Peyer's patch (tissue), 4 donors: Measurements from ENCODE around the gene RPL7A.

Experiments
- POLR2A ChIP-seq, 2 donors: fragments of 450-650 bp; IDR thresholded peaks; one replicate each; pipeline ENCODE4 v1.5.1; 2017; ENCODE audit warnings: antibody characterized with exemption in 2 of 2, mild to moderate bottlenecking in 2 of 2, moderate library complexity in 2 of 2
- TF ChIP-seq, protein P1 (sequence below), 6 experiments: fragments of 450-650 bp in 4 of 6; fragments of 200-600 bp in 2 of 6; sonication (generic) in 1 of 6; IDR thresholded peaks; one replicate each; pipeline ENCODE4 v1.5.1; 2017 to 2019; ENCODE audit warnings: antibody characterized with exemption in 6 of 6, mild to moderate bottlenecking in 3 of 6, moderate library complexity in 1 of 6

- TF ChIP-seq, protein P1, sequence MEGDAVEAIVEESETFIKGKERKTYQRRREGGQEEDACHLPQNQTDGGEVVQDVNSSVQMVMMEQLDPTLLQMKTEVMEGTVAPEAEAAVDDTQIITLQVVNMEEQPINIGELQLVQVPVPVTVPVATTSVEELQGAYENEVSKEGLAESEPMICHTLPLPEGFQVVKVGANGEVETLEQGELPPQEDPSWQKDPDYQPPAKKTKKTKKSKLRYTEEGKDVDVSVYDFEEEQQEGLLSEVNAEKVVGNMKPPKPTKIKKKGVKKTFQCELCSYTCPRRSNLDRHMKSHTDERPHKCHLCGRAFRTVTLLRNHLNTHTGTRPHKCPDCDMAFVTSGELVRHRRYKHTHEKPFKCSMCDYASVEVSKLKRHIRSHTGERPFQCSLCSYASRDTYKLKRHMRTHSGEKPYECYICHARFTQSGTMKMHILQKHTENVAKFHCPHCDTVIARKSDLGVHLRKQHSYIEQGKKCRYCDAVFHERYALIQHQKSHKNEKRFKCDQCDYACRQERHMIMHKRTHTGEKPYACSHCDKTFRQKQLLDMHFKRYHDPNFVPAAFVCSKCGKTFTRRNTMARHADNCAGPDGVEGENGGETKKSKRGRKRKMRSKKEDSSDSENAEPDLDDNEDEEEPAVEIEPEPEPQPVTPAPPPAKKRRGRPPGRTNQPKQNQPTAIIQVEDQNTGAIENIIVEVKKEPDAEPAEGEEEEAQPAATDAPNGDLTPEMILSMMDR (IDR thresholded peaks at IDR 0.05) = no peak
- TF ChIP-seq POLR2A (IDR thresholded peaks at IDR 0.05) = no peak
Observed at GRCh38 chr9:133367221-133367620, 19.2 kb downstream of the RPL7A start.
